PC-9 (cell line): ENCODE measurements around the gene MICAL2. TPM values are rescaled to one million over a fixed set of nuclear protein-coding genes. Genes with fewer than 3 reads are reported as not detected.

Experiments used
- BruUV-seq: library from RNA; stranded (reverse); fragments of 400-500 nt; replicated peaks from 2 replicates; lab custom pipeline; 2021; lab: Mats Ljungman, UMichigan
- CTCF ChIA-PET: fragments of 300-600 bp; sonication (Branson Sonifier 250); formaldehyde crosslinking; loops from one replicate; lab custom pipeline; 2022; ENCODE audit warnings: antibody characterized with exemption; lab: Charles Lee
- POLR2A ChIA-PET: fragments of 300-600 bp; sonication (Branson Sonifier 250); formaldehyde crosslinking; loops from one replicate; lab custom pipeline; 2022; ENCODE audit warnings: antibody characterized with exemption; ENCODE audit not compliant: unreplicated experiment; lab: Charles Lee
- DNase-seq, 2 experiments: peaks; one replicate each; pipeline versions ENCODE4 v3.0.0 to v3.0.0-alpha.2; 2015 to 2022; ENCODE audit warnings: mixed read lengths in 1 of 2
- H2AFZ ChIP-seq: fragments of 200-600 bp; sonication (generic); 2 replicates; pipeline ENCODE4 v1.8.1; 2017; ENCODE audit warnings: antibody characterized with exemption
- H3F3A ChIP-seq: fragments of 200-600 bp; sonication (generic); 2 replicates; pipeline ENCODE4 v1.8.1; 2017; ENCODE audit warnings: antibody characterized with exemption, mild to moderate bottlenecking, low read depth; ENCODE audit not compliant: insufficient read depth
- H3K27ac ChIP-seq: fragments of 200-600 bp; sonication (generic); 2 replicates; pipeline ENCODE4 v1.6.1; 2016; ENCODE audit warnings: mixed run types
- H3K27me3 ChIP-seq: fragments of 200-600 bp; sonication (generic); 2 replicates; pipeline ENCODE4 v1.6.1; 2016; ENCODE audit warnings: low read depth, mixed run types; ENCODE audit not compliant: insufficient read depth
- H3K36me3 ChIP-seq: fragments of 200-600 bp; sonication (generic); 2 replicates; pipeline ENCODE4 v1.6.1; 2016; ENCODE audit warnings: low read depth, mixed run types
- H3K4me1 ChIP-seq: fragments of 200-600 bp; sonication (generic); replicated peaks from 2 replicates; pipeline ENCODE4 v1.6.1; 2016; ENCODE audit warnings: mixed run types; ENCODE audit not compliant: insufficient read depth
- H3K4me2 ChIP-seq: fragments of 200-600 bp; sonication (generic); 2 replicates; pipeline ENCODE4 v1.6.1; 2017; ENCODE audit warnings: mixed run types
- H3K4me3 ChIP-seq: fragments of 200-600 bp; sonication (generic); 2 replicates; pipeline ENCODE4 v1.6.1; 2016; ENCODE audit warnings: mixed run types
- H3K79me2 ChIP-seq: fragments of 200-600 bp; sonication (generic); 2 replicates; pipeline ENCODE4 v1.6.1; 2017; ENCODE audit warnings: low read depth, mixed run types
- H3K9me2 ChIP-seq: fragments of 200-600 bp; sonication (generic); 2 replicates; pipeline ENCODE4 v1.8.1; 2017; ENCODE audit warnings: mild to moderate bottlenecking; ENCODE audit not compliant: insufficient read depth
- H3K9me3 ChIP-seq: fragments of 200-600 bp; sonication (generic); 2 replicates; pipeline ENCODE4 v1.8.1; 2016; ENCODE audit warnings: low read depth; ENCODE audit not compliant: insufficient read depth
- H4K20me1 ChIP-seq: fragments of 200-600 bp; sonication (generic); 2 replicates; pipeline ENCODE4 v1.8.1; 2017; ENCODE audit not compliant: insufficient read depth
- EZH2 ChIP-seq: fragments of 200-600 bp; sonication (generic); IDR thresholded peaks from 2 replicates; pipeline ENCODE4 v1.8.0; 2017; ENCODE audit warnings: antibody characterized with exemption, low read depth
- intact Hi-C: fragments of 100-400 bp; cut with micrococcal nuclease; formaldehyde crosslinking; loops from one replicate; pipeline ENCODE4 v1.10.0; 2022; ENCODE audit not compliant: unreplicated experiment
- total RNA-seq: library from RNA; stranded (reverse); gene quantifications from 2 replicates; pipeline ENCODE4 v1.2.3, GENCODE V29; 2021
- TF ChIP-seq, protein P1 (sequence below): fragments of 200-600 bp; sonication (generic); conservative IDR thresholded peaks from 2 replicates; pipeline ENCODE4 v1.6.1; 2017; ENCODE audit warnings: mixed run types, antibody characterized with exemption, mild to moderate bottlenecking, moderate library complexity

The MICAL2 gene
- total RNA-seq, 1 experiment from 2014 or later = 32.4 TPM

DNA sequence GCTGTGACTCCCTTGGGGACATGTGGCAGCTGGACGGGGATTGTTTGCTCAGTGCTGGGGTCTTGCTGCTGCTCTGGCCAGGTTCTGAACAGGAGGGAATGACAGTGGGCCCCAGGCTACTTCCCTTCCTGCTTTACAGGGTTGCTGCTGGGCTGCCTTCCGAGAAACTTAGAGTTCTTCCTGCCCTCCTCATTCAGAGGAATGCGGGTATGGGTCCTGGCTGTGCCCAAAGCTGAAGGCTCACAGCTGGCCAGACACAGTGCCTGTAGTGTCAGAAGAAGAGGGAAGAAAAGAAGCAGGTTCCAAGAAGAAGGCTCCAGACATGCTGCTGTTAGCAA is 158.7 kb downstream of the MICAL2 start:
- no peaks in the 10 kb centered on the region for H3K9me3 ChIP-seq
- H3F3A ChIP-seq = no peaks in the 10 kb centered on the region
- no peaks in the 10 kb centered on the region for H3K9me2 ChIP-seq
- H2AFZ ChIP-seq = no peak overlapping the region
- DNase-seq = no peak
- no peaks in the 10 kb centered on the region for H3K79me2 ChIP-seq
- no peak overlapping the region for H3K27ac ChIP-seq
- no TSS peak for BruUV-seq
- no peaks in the 10 kb centered on the region for H3K27me3 ChIP-seq
- no peak overlapping the region for H3K4me3 ChIP-seq
- H4K20me1 ChIP-seq = no peaks in the 10 kb centered on the region
- TF ChIP-seq, protein P1, sequence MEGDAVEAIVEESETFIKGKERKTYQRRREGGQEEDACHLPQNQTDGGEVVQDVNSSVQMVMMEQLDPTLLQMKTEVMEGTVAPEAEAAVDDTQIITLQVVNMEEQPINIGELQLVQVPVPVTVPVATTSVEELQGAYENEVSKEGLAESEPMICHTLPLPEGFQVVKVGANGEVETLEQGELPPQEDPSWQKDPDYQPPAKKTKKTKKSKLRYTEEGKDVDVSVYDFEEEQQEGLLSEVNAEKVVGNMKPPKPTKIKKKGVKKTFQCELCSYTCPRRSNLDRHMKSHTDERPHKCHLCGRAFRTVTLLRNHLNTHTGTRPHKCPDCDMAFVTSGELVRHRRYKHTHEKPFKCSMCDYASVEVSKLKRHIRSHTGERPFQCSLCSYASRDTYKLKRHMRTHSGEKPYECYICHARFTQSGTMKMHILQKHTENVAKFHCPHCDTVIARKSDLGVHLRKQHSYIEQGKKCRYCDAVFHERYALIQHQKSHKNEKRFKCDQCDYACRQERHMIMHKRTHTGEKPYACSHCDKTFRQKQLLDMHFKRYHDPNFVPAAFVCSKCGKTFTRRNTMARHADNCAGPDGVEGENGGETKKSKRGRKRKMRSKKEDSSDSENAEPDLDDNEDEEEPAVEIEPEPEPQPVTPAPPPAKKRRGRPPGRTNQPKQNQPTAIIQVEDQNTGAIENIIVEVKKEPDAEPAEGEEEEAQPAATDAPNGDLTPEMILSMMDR = no peak
- no peak for TF ChIP-seq EZH2
- intact Hi-C loops = no loop called here
- H3K4me1 ChIP-seq = no peaks in the 10 kb centered on the region
- no peak overlapping the region for H3K4me2 ChIP-seq
- POLR2A ChIA-PET = interaction anchor here (0.7 kb wide), 1 partner anchor 384 kb away, joined by 3 read pairs; no protein-coding TSS in a partner anchor
- no peaks in the 10 kb centered on the region for H3K36me3 ChIP-seq
- CTCF ChIA-PET = no interaction called here

DNA sequence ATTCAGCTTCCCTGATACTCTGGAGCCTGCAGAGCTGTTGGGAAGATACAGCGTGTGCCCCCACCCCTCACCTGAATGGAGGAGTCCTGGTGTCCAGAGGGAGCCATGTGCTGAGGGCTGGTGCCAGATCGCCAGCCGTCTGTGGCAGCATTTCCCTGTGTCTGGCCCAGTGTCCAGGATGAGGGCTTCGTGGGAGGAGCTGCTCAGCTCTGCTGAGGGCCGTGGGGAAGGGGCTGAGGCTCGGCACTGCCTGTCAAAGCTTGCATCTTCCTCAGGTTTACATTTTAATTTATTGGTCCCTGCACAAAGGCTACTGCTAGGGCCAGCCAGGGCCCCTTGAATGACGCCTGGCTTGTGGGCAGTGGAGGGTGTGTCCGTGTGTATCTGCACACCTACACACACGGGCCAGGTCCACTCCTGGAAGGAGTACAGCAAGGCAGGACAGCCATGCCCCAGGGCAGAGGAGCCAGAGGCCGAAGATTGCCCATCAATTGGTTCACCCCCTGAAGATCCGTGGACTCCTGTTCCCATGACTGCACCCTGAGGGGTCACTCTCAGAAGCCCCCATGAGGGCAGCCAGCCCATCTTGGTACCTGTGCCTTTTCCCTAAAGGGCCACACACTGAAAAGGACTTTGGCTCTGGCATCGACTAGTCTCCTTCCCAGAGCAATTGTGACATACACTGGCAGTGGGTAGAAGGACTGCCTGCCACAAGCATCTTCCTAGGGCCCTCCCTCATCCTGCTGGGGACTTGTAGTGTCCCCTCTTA is 159.2 kb downstream of the MICAL2 start:
- intact Hi-C loops = no loop called here
- Histone ChIP-seq H2AFZ (no peak overlapping the region), H3K4me3 (no peak overlapping the region), H4K20me1 (no peaks in the 10 kb centered on the region), H3K27ac (no peak overlapping the region), H3K79me2 (no peaks in the 10 kb centered on the region), H3K27me3 (no peaks in the 10 kb centered on the region), H3K9me3 (no peaks in the 10 kb centered on the region), H3K4me1 (no peaks in the 10 kb centered on the region), H3K36me3 (no peaks in the 10 kb centered on the region), H3F3A (no peaks in the 10 kb centered on the region), H3K9me2 (no peaks in the 10 kb centered on the region), H3K4me2 (no peak overlapping the region)
- BruUV-seq = no TSS peak
- no peak for DNase-seq
- ChIA-PET CTCF (no interaction called here), POLR2A (no interaction called here)
- TF ChIP-seq EZH2 = no peak
- TF ChIP-seq, protein P1 = no peak

DNA sequence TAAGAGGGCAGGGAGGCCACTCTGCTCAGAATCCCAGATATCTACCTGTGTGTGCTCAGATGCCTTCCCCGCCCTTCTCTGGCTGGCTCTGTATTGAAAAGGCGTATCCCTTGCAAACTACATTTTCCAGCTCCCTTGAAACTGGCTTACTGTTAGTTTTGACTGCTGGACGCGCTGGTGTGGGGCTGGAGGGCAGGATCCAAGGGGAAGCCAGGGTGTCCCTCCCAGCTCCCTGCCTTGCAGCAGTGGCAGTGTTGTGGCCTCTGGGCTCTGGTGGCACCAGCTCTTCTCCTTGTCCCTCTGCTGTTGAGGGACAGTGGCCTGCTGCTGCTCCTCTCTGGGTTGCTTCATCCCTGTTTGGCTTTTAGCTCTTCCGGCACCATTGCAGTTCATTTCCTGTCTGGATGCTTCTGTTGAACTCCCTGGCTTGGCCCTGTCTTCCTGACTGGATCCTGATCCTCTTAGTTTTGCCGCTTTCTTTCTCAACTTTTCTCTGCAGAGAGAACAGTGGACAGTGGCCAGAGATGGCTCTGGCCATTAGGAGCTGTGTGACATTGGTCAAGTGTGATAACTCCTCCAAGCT is 159.9 kb downstream of the MICAL2 start:
- H3K4me1 ChIP-seq = no peaks in the 10 kb centered on the region
- no peak for TF ChIP-seq EZH2
- TF ChIP-seq, protein P1 = no peak
- no peak overlapping the region for H3K27ac ChIP-seq
- no peak overlapping the region for H2AFZ ChIP-seq
- H3K4me2 ChIP-seq = no peak overlapping the region
- intact Hi-C loops = no loop called here
- no peaks in the 10 kb centered on the region for H3K9me3 ChIP-seq
- no peaks in the 10 kb centered on the region for H3F3A ChIP-seq
- H3K36me3 ChIP-seq = no peaks in the 10 kb centered on the region
- CTCF ChIA-PET = interaction anchor here (0.6 kb wide), 1 partner anchor 84 kb away, joined by 3 read pairs; no protein-coding TSS in a partner anchor
- H3K9me2 ChIP-seq = no peaks in the 10 kb centered on the region
- H3K4me3 ChIP-seq = no peak overlapping the region
- no peak for DNase-seq
- no peaks in the 10 kb centered on the region for H3K27me3 ChIP-seq
- H3K79me2 ChIP-seq = no peaks in the 10 kb centered on the region
- no TSS peak for BruUV-seq
- POLR2A ChIA-PET = no interaction called here
- no peaks in the 10 kb centered on the region for H4K20me1 ChIP-seq
